PC-3 (cell line): ENCODE results near the gene SLC45A1.

ENCODE experiments used
- EZH2 ChIP-seq: fragments of 300-600 bp; sonication (generic); IDR thresholded peaks from one replicate; pipeline ENCODE4 v1.6.1; 2017; ENCODE audit warnings: antibody characterized with exemption, mild to moderate bottlenecking, low read length; ENCODE audit not compliant: unreplicated experiment
- EZH2phosphoT487 ChIP-seq: fragments of 300-600 bp; sonication (generic); IDR thresholded peaks from 2 replicates; pipeline ENCODE4 v1.6.1; 2018; ENCODE audit warnings: mild to moderate bottlenecking, antibody characterized with exemption, low read length, borderline replicate concordance
- TF ChIP-seq, protein P1 (sequence below): fragments of 300-600 bp; sonication (generic); conservative IDR thresholded peaks from 2 replicates; pipeline ENCODE4 v1.5.1; 2017; ENCODE audit warnings: antibody characterized with exemption, low read depth, mild to moderate bottlenecking, low read length

DNA sequence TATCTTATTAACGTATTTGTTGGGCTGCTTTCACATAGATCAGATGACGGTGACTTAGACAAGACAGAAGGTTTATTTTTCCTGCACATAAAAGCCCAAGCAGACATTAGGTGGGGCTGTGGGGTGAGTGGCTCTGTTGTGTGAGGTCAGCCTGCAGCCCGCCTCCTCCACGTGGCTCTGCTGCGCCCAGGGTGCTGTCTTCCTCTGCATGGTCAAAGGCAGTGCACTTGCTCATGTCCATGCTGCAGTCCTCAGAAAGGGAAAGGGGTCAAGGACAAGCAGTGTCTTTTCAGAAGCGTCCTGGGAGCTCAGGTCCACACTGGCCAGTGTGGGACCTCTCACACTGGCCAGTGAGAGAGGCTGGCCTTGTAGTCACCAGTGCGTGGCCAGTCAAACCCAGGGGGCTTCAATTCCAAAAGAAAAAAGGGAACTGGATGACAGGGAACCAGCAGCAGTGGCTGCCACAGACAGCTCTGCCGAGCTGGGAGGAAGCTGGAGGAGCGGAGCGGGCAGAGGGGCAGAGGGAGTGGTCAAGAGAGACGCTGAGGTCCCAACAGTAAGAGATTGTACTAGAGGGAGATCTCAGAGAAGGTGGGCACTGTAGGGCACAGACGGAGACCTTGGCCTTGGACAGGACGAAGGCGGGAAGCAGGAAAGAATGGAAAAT, 35.9 kb upstream of the SLC45A1 start:
- TF ChIP-seq, protein P1, sequence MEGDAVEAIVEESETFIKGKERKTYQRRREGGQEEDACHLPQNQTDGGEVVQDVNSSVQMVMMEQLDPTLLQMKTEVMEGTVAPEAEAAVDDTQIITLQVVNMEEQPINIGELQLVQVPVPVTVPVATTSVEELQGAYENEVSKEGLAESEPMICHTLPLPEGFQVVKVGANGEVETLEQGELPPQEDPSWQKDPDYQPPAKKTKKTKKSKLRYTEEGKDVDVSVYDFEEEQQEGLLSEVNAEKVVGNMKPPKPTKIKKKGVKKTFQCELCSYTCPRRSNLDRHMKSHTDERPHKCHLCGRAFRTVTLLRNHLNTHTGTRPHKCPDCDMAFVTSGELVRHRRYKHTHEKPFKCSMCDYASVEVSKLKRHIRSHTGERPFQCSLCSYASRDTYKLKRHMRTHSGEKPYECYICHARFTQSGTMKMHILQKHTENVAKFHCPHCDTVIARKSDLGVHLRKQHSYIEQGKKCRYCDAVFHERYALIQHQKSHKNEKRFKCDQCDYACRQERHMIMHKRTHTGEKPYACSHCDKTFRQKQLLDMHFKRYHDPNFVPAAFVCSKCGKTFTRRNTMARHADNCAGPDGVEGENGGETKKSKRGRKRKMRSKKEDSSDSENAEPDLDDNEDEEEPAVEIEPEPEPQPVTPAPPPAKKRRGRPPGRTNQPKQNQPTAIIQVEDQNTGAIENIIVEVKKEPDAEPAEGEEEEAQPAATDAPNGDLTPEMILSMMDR = no peak
- no peak for TF ChIP-seq EZH2
- TF ChIP-seq EZH2phosphoT487 = no peak
